ENCODE measurements around the gene DHRS4. TPM values are rescaled to one million over a fixed set of nuclear protein-coding genes. Genes with fewer than 3 reads are reported as not detected.
A peak's percentile ranks its signal among the peaks of the same experiment; 100 is the strongest.
"Not testable (repeated sequence)": the region's sequence is repeated elsewhere in the genome, so short reads cannot be mapped to it uniquely, and the experiment has no call there.

DHRS4 gene
- total and polyA plus RNA-seq, 9 of the 15 experiments (the other 6 are each of a cell fraction or from before 2014, with no cell fraction given), result 0.51 to 35.9 (median 10.1) TPM

GRCh38 chr14:23954965-23955364, 1.4 kb downstream of the DHRS4 start:
- H3K9ac ChIP-seq (ENCODE audit: insufficient read depth in 1 of 2, low read depth in 2 of 2, low read length in 2 of 2); FAIRE-seq; in situ Hi-C loops (cut with MboI); H3K9me3 ChIP-seq (replicated peaks; ENCODE audit: control insufficient read depth, insufficient read depth, low read depth, low read length); H3K4me3 ChIP-seq; H4K20me1 ChIP-seq (replicated peaks; ENCODE audit: control insufficient read depth, insufficient read depth, low read length); H3K4me2 ChIP-seq (ENCODE audit: insufficient read depth, low read length); H3K4me1 ChIP-seq (replicated peaks in 1 of 2; ENCODE audit: control insufficient read depth in 2 of 2, insufficient read depth in 2 of 2, low read length in 2 of 2); H3K9me1 ChIP-seq (ENCODE audit: control insufficient read depth, insufficient read depth, low read length); DNase-seq (ENCODE audit: extremely low read depth in 1 of 4, low spot score in 3 of 4); CTCF ChIA-PET (ENCODE audit: low intra/inter-chr PET ratio); H3K36me3 ChIP-seq (ENCODE audit: control insufficient read depth, insufficient read depth, low read length); H3K27ac ChIP-seq (ENCODE audit: extremely low read depth, low read depth, low read length); H3K27me3 ChIP-seq (ENCODE audit: control insufficient read depth in 2 of 2, insufficient read depth in 2 of 2, low read length in 2 of 2); ATAC-seq; H2AFZ ChIP-seq (ENCODE audit: low read depth, low read length); BruUV-seq (replicated peaks); POLR2A ChIA-PET: not testable (repeated sequence)
- TF ChIP-seq NFIC (IDR thresholded peaks at IDR 0.05), result peak; percentile 39
- WGBS (ENCODE audit: insufficient coverage, low coverage, missing lambda C conversion rate), result 97% methylated on average over 11 of the region's 20 CpGs
- H3K79me2 ChIP-seq (ENCODE audit: control insufficient read depth, insufficient read depth, low read length), result peaks cover 21% of the 10 kb centered on the region
- intact Hi-C loops (cut with micrococcal nuclease), result loop anchor here (1.0 to 5.0 kb wide), 2 partner anchors 228 to 368 kb away; no protein-coding TSS in a partner anchor

DNA sequence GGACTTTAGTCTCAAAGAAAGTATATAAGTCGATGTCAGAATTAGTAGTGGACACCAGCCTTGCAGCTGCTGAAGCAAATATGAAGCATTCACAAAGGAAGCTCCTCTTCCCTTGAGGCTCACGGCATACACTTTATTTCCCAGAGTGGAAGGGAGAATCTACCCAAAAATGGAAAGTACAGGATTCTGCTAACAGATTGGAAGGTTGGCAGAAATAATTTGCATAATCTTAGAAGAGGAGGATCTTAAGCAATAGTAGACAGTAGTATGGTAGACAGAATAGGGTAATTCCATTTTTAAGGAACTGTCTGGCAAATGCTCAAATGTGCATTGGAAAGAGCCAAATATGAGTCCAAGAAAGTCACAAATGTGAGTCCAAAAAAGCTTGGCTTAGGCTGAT, 2.2 kb downstream of the DHRS4 start:
- H3K4me1 ChIP-seq (replicated peaks in 1 of 2; ENCODE audit: control insufficient read depth in 2 of 2, insufficient read depth in 2 of 2, low read length in 2 of 2); H3K9ac ChIP-seq (ENCODE audit: insufficient read depth in 1 of 2, low read depth in 2 of 2, low read length in 2 of 2); FAIRE-seq; BruUV-seq (replicated peaks); H3K9me1 ChIP-seq (ENCODE audit: control insufficient read depth, insufficient read depth, low read length); ATAC-seq; POLR2A ChIA-PET; H3K4me3 ChIP-seq; H3K36me3 ChIP-seq (ENCODE audit: control insufficient read depth, insufficient read depth, low read length); H2AFZ ChIP-seq (ENCODE audit: low read depth, low read length); DNase-seq (ENCODE audit: extremely low read depth in 1 of 4, low spot score in 3 of 4); H3K4me2 ChIP-seq (ENCODE audit: insufficient read depth, low read length); H3K27ac ChIP-seq (ENCODE audit: extremely low read depth, low read depth, low read length); CTCF ChIA-PET (ENCODE audit: low intra/inter-chr PET ratio); intact Hi-C loops (cut with micrococcal nuclease); H3K9me3 ChIP-seq (replicated peaks; ENCODE audit: control insufficient read depth, insufficient read depth, low read depth, low read length); H4K20me1 ChIP-seq (replicated peaks; ENCODE audit: control insufficient read depth, insufficient read depth, low read length); in situ Hi-C loops (cut with MboI); H3K27me3 ChIP-seq (ENCODE audit: control insufficient read depth in 2 of 2, insufficient read depth in 2 of 2, low read length in 2 of 2): not testable (repeated sequence)
- WGBS (ENCODE audit: insufficient coverage, low coverage, missing lambda C conversion rate), result 60% methylated on average over 1 of the region's 2 CpGs
- H3K79me2 ChIP-seq (ENCODE audit: control insufficient read depth, insufficient read depth, low read length), result peaks cover 21% of the 10 kb centered on the region
